Activated CD4-positive, alpha-beta T cell treated with anti-CD3 and anti-CD28 coated beads for 4 hours (primary cell): Measurements from ENCODE around the gene NR6A1.

ENCODE experiments used
- DNase-seq, 2 donors: peaks; one replicate each; pipeline ENCODE4 v3.0.0-alpha.2; 2020

The NR6A1 gene

GRCh38 chr9:124606027-124606426 lies 165.1 kb downstream of the NR6A1 start:
- no peak for DNase-seq

DNA sequence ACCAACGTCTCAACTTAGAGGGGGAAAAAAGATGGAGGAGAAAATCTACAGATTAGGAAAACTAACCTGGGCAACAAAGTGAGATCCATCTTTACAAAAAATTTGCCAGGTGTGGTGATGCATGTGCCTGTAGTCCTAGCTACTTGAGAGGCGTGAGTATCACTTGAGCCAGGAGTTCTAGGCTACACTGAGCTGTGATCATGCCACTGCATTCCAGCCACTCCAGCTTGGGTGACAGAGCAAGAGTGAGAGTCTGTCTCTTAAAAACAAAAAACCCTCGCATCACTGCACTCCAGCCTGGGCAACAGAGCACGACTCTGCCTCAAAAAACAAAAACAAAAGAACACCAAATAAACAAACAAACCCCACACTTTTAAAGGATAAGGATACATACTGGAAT lies 165.9 kb downstream of the NR6A1 start:
- no peak for DNase-seq

- DNase-seq: no peak
These were observed 168.5 kb downstream of the NR6A1 start for GRCh38 chr9:124602632-124603031.

GRCh38 chr9:124602204-124602603 lies 168.9 kb downstream of the NR6A1 start:
- no peak for DNase-seq

DNA sequence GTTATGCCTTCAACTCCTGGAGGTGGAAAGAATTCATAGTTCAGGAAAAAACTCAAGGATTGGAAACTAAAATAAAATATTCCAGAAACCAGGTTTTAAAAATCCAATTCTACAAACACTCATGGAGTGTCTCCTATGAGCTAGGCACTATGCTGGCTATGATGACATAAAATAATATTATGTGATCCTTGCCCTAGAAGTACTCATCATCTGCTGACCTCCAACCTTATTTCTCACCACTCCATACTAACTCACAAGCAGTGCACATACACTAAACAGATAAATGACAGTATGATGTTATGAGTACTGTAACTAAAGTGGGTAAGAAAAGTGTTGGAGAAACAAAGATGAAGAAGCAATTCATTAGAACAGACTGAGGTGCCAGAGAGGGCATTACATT lies 170.7 kb downstream of the NR6A1 start:
- no peak for DNase-seq

- DNase-seq: no peak
These were observed 171.9 kb downstream of the NR6A1 start for GRCh38 chr9:124599121-124599795.

DNA sequence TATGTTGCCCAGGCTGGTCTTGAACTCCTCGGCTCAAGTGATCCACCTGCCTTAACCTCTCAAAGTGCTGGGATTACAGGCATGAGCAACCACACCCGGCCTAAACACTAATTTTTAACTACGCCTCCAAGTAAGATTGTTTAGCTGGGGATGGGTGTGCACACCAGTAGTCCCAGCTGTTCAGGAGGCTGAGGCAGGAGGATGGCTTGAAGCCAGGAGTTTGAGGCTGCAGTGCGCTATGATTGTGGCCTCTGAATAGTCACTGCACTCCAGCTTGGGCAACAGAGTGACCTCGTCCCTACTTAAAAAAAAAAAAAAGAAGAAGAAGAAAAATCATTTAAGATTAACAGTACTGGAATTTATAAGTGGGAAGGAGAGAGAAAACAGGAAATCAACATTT lies 173.1 kb downstream of the NR6A1 start:
- DNase-seq: no peak

GRCh38 chr9:124596172-124596839 lies 174.8 kb downstream of the NR6A1 start:
- no peak for DNase-seq

GRCh38 chr9:124595743-124596142 lies 175.4 kb downstream of the NR6A1 start:
- DNase-seq: no peak

GRCh38 chr9:124594673-124595072 lies 176.4 kb downstream of the NR6A1 start:
- no peak for DNase-seq

- DNase-seq: no peak
These were observed 176.9 kb downstream of the NR6A1 start for GRCh38 chr9:124594225-124594624.

DNA sequence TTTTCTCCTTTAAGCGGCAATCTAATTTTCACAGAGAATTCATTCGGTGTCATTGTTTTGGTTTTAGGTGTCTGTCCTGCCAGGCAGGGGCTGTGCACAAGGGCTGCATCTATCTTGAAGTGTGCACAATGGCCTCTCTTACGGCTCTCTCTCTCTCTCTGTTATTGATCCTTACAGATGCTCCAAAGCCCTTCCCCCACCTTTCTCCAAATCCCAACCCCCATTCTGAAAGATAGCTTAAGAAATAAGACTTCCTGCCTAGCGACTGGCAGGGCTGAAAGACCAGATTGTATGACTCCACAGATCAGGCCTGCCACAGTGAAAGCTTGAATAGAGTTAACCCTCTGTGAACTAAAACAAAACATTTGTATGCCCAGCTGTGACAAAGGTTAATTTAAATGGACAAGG lies 177.5 kb downstream of the NR6A1 start:
- no peak for DNase-seq

DNA sequence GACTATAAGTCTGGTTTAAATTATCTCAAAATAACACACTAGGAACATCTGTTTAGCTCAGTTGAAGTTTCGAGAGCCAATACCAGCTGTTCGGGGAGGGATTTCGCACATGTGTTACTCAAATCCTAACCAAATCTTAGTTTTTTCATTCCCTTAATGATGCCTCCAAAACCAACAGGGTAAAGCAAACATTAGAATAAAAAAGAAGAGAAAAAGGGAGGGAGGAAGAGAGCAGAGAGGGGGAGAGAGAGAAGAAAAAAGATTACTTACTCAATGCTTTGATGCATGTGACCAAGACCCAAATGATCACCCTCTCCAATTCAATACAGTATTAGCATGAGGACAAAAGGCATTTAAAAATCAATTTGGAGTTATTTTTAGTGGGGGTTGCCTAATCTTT lies 177.9 kb downstream of the NR6A1 start:
- no peak for DNase-seq

- DNase-seq: no peak
These were observed 180.0 kb downstream of the NR6A1 start for GRCh38 chr9:124590889-124591641.

DNA sequence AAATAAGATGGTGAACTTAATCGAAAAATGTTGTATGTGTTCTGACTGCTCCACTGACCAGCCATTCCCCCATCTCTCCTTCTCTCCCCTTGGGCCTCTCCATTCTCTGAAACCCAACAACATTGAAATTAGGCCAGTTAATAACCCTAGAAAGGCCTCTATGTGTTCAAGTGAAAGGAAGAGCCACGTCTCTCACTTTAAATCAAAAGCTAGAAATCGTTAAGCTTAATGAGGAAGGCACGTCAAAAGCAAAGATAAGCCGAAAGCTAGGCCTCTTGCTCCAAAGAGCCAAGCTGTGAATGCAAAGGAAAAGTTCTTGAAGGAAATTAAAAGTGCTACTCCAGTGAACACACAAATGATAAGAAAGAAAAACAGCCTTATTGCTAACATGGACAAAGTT lies 186.5 kb downstream of the NR6A1 start:
- no peak for DNase-seq

DNA sequence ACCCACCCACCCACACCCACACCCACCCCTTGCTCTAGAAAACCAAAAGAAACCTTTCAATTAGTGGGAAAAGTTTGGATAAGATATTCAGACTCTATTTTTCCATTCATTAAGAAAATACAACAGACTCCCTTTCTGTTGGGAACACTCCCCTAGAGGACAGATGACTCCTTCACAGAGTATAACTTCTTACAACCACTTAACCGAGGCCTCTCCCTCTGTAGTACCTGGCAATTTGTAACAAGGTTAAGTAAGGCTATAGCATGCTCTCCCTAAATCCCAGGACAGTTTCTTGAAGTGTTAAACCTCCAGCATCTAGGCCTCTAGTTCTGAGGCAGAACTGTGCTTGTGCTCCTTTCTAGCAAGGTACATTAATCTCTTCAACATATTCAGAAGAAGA lies 188.0 kb downstream of the NR6A1 start:
- no peak for DNase-seq

- no peak for DNase-seq
These were observed 190.9 kb downstream of the NR6A1 start for GRCh38 chr9:124580186-124580585.

- DNase-seq: no peak
These were observed 194.4 kb downstream of the NR6A1 start for GRCh38 chr9:124576751-124577150.

- no peak for DNase-seq
These were observed 196.4 kb downstream of the NR6A1 start for GRCh38 chr9:124574534-124575375.

- no peak for DNase-seq
These were observed 200.0 kb downstream of the NR6A1 start for GRCh38 chr9:124570942-124571666.

DNA sequence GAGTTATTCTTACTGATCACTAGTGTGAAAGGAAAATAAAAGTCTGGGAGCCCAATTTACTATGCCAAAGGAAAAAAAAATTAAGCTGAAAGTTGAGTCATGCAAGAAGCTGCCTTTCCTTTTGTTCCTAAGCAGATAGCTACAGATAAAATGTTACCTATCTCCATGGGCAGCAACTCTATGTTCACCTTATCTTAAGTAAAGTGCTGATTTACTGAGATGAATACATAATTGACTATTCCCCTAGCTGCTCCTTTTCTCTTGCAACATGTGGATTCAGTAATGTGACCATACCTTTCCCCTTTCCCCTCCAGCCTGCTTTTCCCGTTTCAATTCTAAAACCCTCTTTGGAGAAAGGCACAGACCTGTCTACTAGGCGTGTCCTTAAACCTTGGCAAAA lies 201.2 kb downstream of the NR6A1 start:
- DNase-seq: no peak

DNA sequence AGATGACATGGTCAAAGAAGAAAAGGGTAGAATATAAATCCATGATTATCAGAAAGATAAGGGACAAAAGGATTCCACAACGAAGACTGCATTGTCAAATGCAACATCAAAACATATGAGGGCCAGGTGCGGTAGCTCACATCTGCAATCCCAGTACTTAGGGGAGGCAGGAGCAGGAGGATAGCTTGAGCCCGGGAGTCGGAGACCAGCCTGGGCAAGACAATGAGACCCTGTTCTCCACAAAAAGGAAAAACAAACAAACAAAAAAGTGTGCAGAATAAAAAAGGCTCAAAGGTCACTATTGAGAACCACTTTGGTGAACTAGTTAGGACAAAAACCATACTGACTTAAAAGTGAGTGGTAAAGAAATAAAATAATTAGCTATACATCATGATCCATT lies 203.7 kb downstream of the NR6A1 start:
- no peak for DNase-seq

- no peak for DNase-seq
These were observed 208.8 kb downstream of the NR6A1 start for GRCh38 chr9:124562328-124562727.
